Lower lobe of right lung (tissue), 2 donors: ENCODE data around the gene HSPBP1. TPM values are rescaled to one million over a fixed set of nuclear protein-coding genes. Genes with fewer than 3 reads are reported as not detected.

Source experiments
- ATAC-seq, 2 donors: fragments of 200-7000 bp; cut with Tn5 transposase; one replicate each; pipeline ENCODE4 v1.9.1; 2020 to 2022; ENCODE audit warnings: mild to moderate bottlenecking in 2 of 2, moderate library complexity in 2 of 2
- DNase-seq: peaks from one replicate; pipeline ENCODE4 v3.0.0-alpha.2; 2020
- H3K27ac ChIP-seq: fragments of 200-600 bp; one replicate; pipeline ENCODE4 v1.8.0; 2022
- H3K27me3 ChIP-seq: fragments of 200-600 bp; one replicate; pipeline ENCODE4 v1.8.0; 2022; ENCODE audit warnings: low read depth
- H3K36me3 ChIP-seq: fragments of 200-600 bp; one replicate; pipeline ENCODE4 v1.8.0; 2022; ENCODE audit warnings: mild to moderate bottlenecking
- H3K4me1 ChIP-seq: fragments of 200-600 bp; one replicate; pipeline ENCODE4 v1.8.0; 2022
- H3K4me3 ChIP-seq: fragments of 200-600 bp; one replicate; pipeline ENCODE4 v1.8.0; 2022; ENCODE audit warnings: mild to moderate bottlenecking
- H3K9me3 ChIP-seq: fragments of 200-600 bp; one replicate; pipeline ENCODE4 v1.8.0; 2022
- intact Hi-C: fragments of 100-400 bp; cut with DNase I; formaldehyde crosslinking; loops from one replicate; pipeline ENCODE4 v1.11.0; 2022
- total RNA-seq: library from RNA; stranded (reverse); fragmentation: NEBNext Ultra II Directional; extraction: Animal tissue kit (Norgen Biotek cat#: 25700); gene quantifications from one replicate; pipeline ENCODE4 v1.2.1, GENCODE V29; 2021
- TF ChIP-seq, protein P1 (sequence below): fragments of 200-600 bp; IDR thresholded peaks from one replicate; pipeline ENCODE4 v1.8.0; 2022; ENCODE audit warnings: antibody characterized with exemption, mild to moderate bottlenecking
- donor health status: DM: no; HTN: yes; CAD: no; lungs with severe emphysema.

The HSPBP1 gene
- total RNA-seq, 1 donor from 2014 or later, result 23.9 TPM

- no peaks in the 10 kb centered on the region for H3K27me3 ChIP-seq
- H3K9me3 ChIP-seq, result no peaks in the 10 kb centered on the region
- TF ChIP-seq, protein P1, sequence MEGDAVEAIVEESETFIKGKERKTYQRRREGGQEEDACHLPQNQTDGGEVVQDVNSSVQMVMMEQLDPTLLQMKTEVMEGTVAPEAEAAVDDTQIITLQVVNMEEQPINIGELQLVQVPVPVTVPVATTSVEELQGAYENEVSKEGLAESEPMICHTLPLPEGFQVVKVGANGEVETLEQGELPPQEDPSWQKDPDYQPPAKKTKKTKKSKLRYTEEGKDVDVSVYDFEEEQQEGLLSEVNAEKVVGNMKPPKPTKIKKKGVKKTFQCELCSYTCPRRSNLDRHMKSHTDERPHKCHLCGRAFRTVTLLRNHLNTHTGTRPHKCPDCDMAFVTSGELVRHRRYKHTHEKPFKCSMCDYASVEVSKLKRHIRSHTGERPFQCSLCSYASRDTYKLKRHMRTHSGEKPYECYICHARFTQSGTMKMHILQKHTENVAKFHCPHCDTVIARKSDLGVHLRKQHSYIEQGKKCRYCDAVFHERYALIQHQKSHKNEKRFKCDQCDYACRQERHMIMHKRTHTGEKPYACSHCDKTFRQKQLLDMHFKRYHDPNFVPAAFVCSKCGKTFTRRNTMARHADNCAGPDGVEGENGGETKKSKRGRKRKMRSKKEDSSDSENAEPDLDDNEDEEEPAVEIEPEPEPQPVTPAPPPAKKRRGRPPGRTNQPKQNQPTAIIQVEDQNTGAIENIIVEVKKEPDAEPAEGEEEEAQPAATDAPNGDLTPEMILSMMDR, result no peak
- H3K27ac ChIP-seq, result no peak overlapping the region
- H3K4me1 ChIP-seq, result peaks cover 8% of the 10 kb centered on the region
- ATAC-seq (no peak), DNase-seq (no peak)
- no peak overlapping the region for H3K4me3 ChIP-seq
- no peaks in the 10 kb centered on the region for H3K36me3 ChIP-seq
- intact Hi-C loops, result no loop called here
Observed at GRCh38 chr19:55304980-55305379, 25.1 kb upstream of the HSPBP1 start.

- no peak for DNase-seq
- intact Hi-C loops, result no loop called here
Observed at GRCh38 chr19:55304279-55304978, 24.5 kb upstream of the HSPBP1 start.

DNA sequence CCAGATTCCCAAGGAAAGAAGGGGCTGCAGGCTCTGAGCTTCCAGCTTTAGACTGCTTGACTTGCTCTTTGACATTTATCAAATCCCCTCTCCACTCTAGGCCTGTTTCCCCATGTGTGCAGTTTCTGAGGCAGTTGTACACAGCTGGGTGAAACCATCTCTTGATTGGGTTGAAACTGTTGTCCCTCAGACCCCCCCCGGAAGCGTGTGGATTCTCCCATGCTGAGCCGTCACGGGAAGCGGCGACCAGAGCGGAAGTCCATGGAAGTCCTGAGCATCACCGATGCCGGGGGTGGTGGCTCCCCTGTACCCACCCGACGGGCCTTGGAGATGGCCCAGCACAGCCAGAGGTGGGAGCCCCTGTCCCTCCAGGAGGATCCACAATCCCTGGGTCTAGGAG is 23.6 kb upstream of the HSPBP1 start:
- DNase-seq, result no peak
- intact Hi-C loops, result no loop called here
- Histone ChIP-seq H3K9me3 (no peaks in the 10 kb centered on the region), H3K27me3 (no peaks in the 10 kb centered on the region), H3K4me3 (no peak overlapping the region), H3K36me3 (no peaks in the 10 kb centered on the region), H3K4me1 (peaks cover 8% of the 10 kb centered on the region), H3K27ac (no peak overlapping the region)
- TF ChIP-seq, protein P1, result no peak
- ATAC-seq, result no peak

More at GRCh38 chr19:55304279-55304978, 24.5 kb upstream of the HSPBP1 start:
- Histone ChIP-seq H3K9me3 (no peaks in the 10 kb centered on the region), H3K27ac (no peak overlapping the region), H3K36me3 (no peaks in the 10 kb centered on the region), H3K4me3 (no peak overlapping the region), H3K27me3 (no peaks in the 10 kb centered on the region), H3K4me1 (peaks cover 8% of the 10 kb centered on the region)
- TF ChIP-seq, protein P1, result no peak
- ATAC-seq, result peak in 1 of 2 donors; percentile 5

GRCh38 chr19:55302318-55302703 is 22.4 kb upstream of the HSPBP1 start:
- H3K9me3 ChIP-seq, result no peaks in the 10 kb centered on the region
- H3K4me1 ChIP-seq, result peaks cover 8% of the 10 kb centered on the region
- TF ChIP-seq, protein P1, result no peak
- DNase-seq, result no peak
- no peaks in the 10 kb centered on the region for H3K36me3 ChIP-seq
- no peak for ATAC-seq
- H3K27me3 ChIP-seq, result no peaks in the 10 kb centered on the region
- H3K27ac ChIP-seq, result no peak overlapping the region
- no peak overlapping the region for H3K4me3 ChIP-seq
- intact Hi-C loops, result no loop called here

- Histone ChIP-seq H3K27ac (no peak overlapping the region), H3K27me3 (no peaks in the 10 kb centered on the region), H3K36me3 (no peaks in the 10 kb centered on the region), H3K9me3 (no peaks in the 10 kb centered on the region), H3K4me1 (peaks cover 8% of the 10 kb centered on the region), H3K4me3 (peak overlapping the region; percentile 43)
- ATAC-seq (peak; percentile 94 to 95), DNase-seq (peak; percentile 92)
- intact Hi-C loops, result no loop called here
- TF ChIP-seq, protein P1, result peak; percentile 98
Observed at GRCh38 chr19:55301459-55302317, 21.8 kb upstream of the HSPBP1 start.
